Keratinocyte (primary cell): ENCODE measurements around the gene SOX30. TPM values are rescaled to one million over a fixed set of nuclear protein-coding genes. Genes with fewer than 3 reads are reported as not detected.
A peak's percentile ranks its signal among the peaks of the same experiment; 100 is the strongest.

Experiments used
- DNase-seq: peaks from one replicate; pipeline ENCODE4 v3.0.0-alpha.2; 2011; ENCODE audit warnings: low read depth, missing footprints, low spot score
- FAIRE-seq: peaks from 2 replicates; lab custom pipeline; 2011; peaks lifted over from hg19 to GRCh38; lab: Jason Lieb, UNC
- H2AFZ ChIP-seq: 2 replicates; pipeline ENCODE4 v1.6.0; 2012; ENCODE audit warnings: low read length, control low read depth, inconsistent platforms; ENCODE audit not compliant: control insufficient read depth
- H3K27ac ChIP-seq: 2 replicates; pipeline ENCODE4 v1.5.1; 2011; ENCODE audit warnings: low read length; ENCODE audit not compliant: control insufficient read depth, insufficient read depth
- H3K27me3 ChIP-seq: 3 replicates; pipeline ENCODE4 v1.6.0; 2011; ENCODE audit warnings: low read length; ENCODE audit not compliant: control insufficient read depth, insufficient read depth; ENCODE audit errors: extremely low read depth
- H3K36me3 ChIP-seq, 2 experiments: 2 replicates in 1 of 2; 3 replicates in 1 of 2; pipeline ENCODE4 v1.5.1; 2011; ENCODE audit warnings: low read length in 2 of 2, mild to moderate bottlenecking in 1 of 2; ENCODE audit not compliant: control insufficient read depth in 2 of 2, insufficient read depth in 2 of 2; ENCODE audit errors: extremely low read depth in 1 of 2
- H3K4me1 ChIP-seq: 3 replicates; pipeline ENCODE4 v1.5.1; 2011; ENCODE audit warnings: low read length; ENCODE audit not compliant: control insufficient read depth, insufficient read depth; ENCODE audit errors: extremely low read depth
- H3K4me2 ChIP-seq: 3 replicates; pipeline ENCODE4 v1.6.0; 2011; ENCODE audit warnings: low read depth, low read length; ENCODE audit not compliant: control insufficient read depth, insufficient read depth; ENCODE audit errors: extremely low read depth
- H3K4me3 ChIP-seq, 3 experiments: fragments of 200-600 bp in 1 of 3; sonication (generic) in 1 of 3; 2 replicates in 2 of 3; 3 replicates in 1 of 3; pipeline ENCODE4 v1.5.1; 2011 to 2016; ENCODE audit warnings: low read length in 3 of 3, mild to moderate bottlenecking in 3 of 3, control low read depth in 2 of 3, inconsistent platforms in 1 of 3, low read depth in 1 of 3, mixed read lengths in 1 of 3, mixed run types in 1 of 3, moderate library complexity in 1 of 3; ENCODE audit not compliant: control insufficient read depth in 2 of 3, insufficient read depth in 2 of 3; ENCODE audit errors: extremely low read depth in 1 of 3
- H3K79me2 ChIP-seq: 2 replicates; pipeline ENCODE4 v1.6.0; 2012; ENCODE audit warnings: low read length; ENCODE audit not compliant: control insufficient read depth, insufficient read depth
- H3K9ac ChIP-seq: 3 replicates; pipeline ENCODE4 v1.6.0; 2011; ENCODE audit warnings: low read length; ENCODE audit not compliant: control insufficient read depth, insufficient read depth; ENCODE audit errors: extremely low read depth
- H3K9me1 ChIP-seq: 3 replicates; pipeline ENCODE4 v1.6.0; 2011; ENCODE audit warnings: low read length; ENCODE audit not compliant: control insufficient read depth, insufficient read depth; ENCODE audit errors: extremely low read depth
- H3K9me3 ChIP-seq: 2 replicates; pipeline ENCODE4 v1.5.1; 2012; ENCODE audit warnings: low read depth, low read length; ENCODE audit not compliant: control insufficient read depth
- H4K20me1 ChIP-seq: 3 replicates; pipeline ENCODE4 v1.6.0; 2011; ENCODE audit warnings: low read length; ENCODE audit not compliant: control insufficient read depth, insufficient read depth; ENCODE audit errors: extremely low read depth
- CTCF ChIP-seq, 3 experiments: IDR thresholded peaks in 1 of 3; conservative IDR thresholded peaks in 1 of 3; optimal IDR thresholded peaks in 1 of 3; 2 replicates in 2 of 3; 3 replicates in 1 of 3; pipeline versions ENCODE3 to v1.5.1; 2011; ENCODE audit warnings: low read length in 3 of 3, mild to moderate bottlenecking in 3 of 3, moderate library complexity in 2 of 3, control low read depth in 1 of 3, inconsistent platforms in 1 of 3; ENCODE audit not compliant: insufficient read depth in 2 of 3; ENCODE audit errors: extremely low read depth in 1 of 3
- EZH2 ChIP-seq: IDR thresholded peaks from one replicate; pipeline ENCODE4 v1.6.1; 2012; ENCODE audit warnings: inconsistent platforms, mild to moderate bottlenecking, low read length, moderate library complexity
- dilution Hi-C: fragments of 300-500 bp; cut with MboI; formaldehyde crosslinking; loops from one replicate; pipeline ENCODE4 v1.7.0; 2020; ENCODE audit warnings: low sequenced_read_pairs; ENCODE audit not compliant: extremely low pct_ligation_motif_present
- polyA plus RNA-seq, 5 experiments: library from polyadenylated mRNA; depleted of rRNA in 3 of 5; stranded (reverse) in 3 of 5; stranded (forward) in 1 of 5; unstranded in 1 of 5; fragments of >200 nt; gene quantifications; 1 replicate in 1 of 5; 2 replicates in 3 of 5; 3 replicates in 1 of 5; pipeline versions ENCODE4 v1.2.1 to v1.2.3, GENCODE V29; 2011 to 2012; ENCODE audit warnings: missing spikeins in 2 of 5, low read depth in 1 of 5, low replicate concordance in 1 of 5

SOX30 gene
- polyA plus RNA-seq, 1 donor (not counting 4 experiments of a cell fraction or from before 2014, with no cell fraction given): 0.05 TPM

- dilution Hi-C loops: no loop called here
- Histone ChIP-seq H3K9me1 (no peaks in the 10 kb centered on the region), H2AFZ (peak overlapping the region; percentile 95), H3K4me1 (peaks cover 5% of the 10 kb centered on the region), H4K20me1 (no peaks in the 10 kb centered on the region), H3K79me2 (no peaks in the 10 kb centered on the region), H3K36me3 (no peaks in the 10 kb centered on the region), H3K4me2 (peak overlapping the region; percentile 82), H3K27me3 (peaks cover 16% of the 10 kb centered on the region), H3K27ac (no peak overlapping the region), H3K9ac (peak overlapping the region; percentile 55), H3K4me3 (peak overlapping the region; percentile 49 to 65 (median 56)), H3K9me3 (no peaks in the 10 kb centered on the region)
- DNase-seq (no peak), FAIRE-seq (no peak)
- TF ChIP-seq CTCF (optimal IDR thresholded peaks at IDR 0.05 in 1 of 3, IDR thresholded peaks at IDR 0.05 in 1 of 3, conservative IDR thresholded peaks at IDR 0.05 in 1 of 3; ENCODE audit: extremely low read depth in 1 of 3, insufficient read depth in 2 of 3, low read length in 3 of 3): no peak
- peak; percentile 61 for TF ChIP-seq EZH2
Observed at GRCh38 chr5:157671592-157672330, 19.5 kb upstream of the SOX30 start.

- no peaks in the 10 kb centered on the region for H3K79me2 ChIP-seq
- peaks cover 5% of the 10 kb centered on the region for H3K4me1 ChIP-seq
- H3K9me3 ChIP-seq: no peaks in the 10 kb centered on the region
- DNase-seq (no peak), FAIRE-seq (peak; percentile 36)
- H3K4me2 ChIP-seq: peak within 1 kb of the TSS; percentile 82
- H3K9me1 ChIP-seq: no peaks in the 10 kb centered on the region
- peaks cover 16% of the 10 kb centered on the region for H3K27me3 ChIP-seq
- no peak within 1 kb of the TSS for H3K27ac ChIP-seq
- peak within 1 kb of the TSS; percentile 55 for H3K9ac ChIP-seq
- peak within 1 kb of the TSS; percentile 95 for H2AFZ ChIP-seq
- peak within 1 kb of the TSS; percentile 49 to 65 (median 56) for H3K4me3 ChIP-seq
- dilution Hi-C loops: no loop called here
- H4K20me1 ChIP-seq: no peaks in the 10 kb centered on the region
- H3K36me3 ChIP-seq: no peaks in the 10 kb centered on the region
- TF ChIP-seq CTCF (optimal IDR thresholded peaks at IDR 0.05 in 1 of 3, IDR thresholded peaks at IDR 0.05 in 1 of 3, conservative IDR thresholded peaks at IDR 0.05 in 1 of 3; ENCODE audit: extremely low read depth in 1 of 3, insufficient read depth in 2 of 3, low read length in 3 of 3): no peak
- TF ChIP-seq EZH2: peak; percentile 69
Observed at GRCh38 chr5:157670662-157671591, 18.7 kb upstream of the SOX30 start, which contains the start of gene C5orf52. C5orf52 (plus strand) TSS chr5:157671533; CDS start chr5:157671615, 82 bp downstream.
